GM18502 (cell line): Measurements from ENCODE around the gene RNF225.
"Not testable (repeated sequence)": the region's sequence is repeated elsewhere in the genome, so short reads cannot be mapped to it uniquely, and the experiment has no call there.

Experiments
- ATAC-seq: cut with Tn5 transposase; IDR thresholded peaks from one replicate; pipeline ENCODE4 v1.9.1; 2021; ENCODE audit warnings: mild to moderate bottlenecking; ENCODE audit not compliant: unreplicated experiment, poor library complexity

The RNF225 gene

GRCh38 chr19:58406818-58407657 lies 11.6 kb downstream of the RNF225 start:
- no peak for ATAC-seq

GRCh38 chr19:58407658-58408151 lies 12.2 kb downstream of the RNF225 start:
- no peak for ATAC-seq

GRCh38 chr19:58408152-58409009 lies 12.9 kb downstream of the RNF225 start, which contains the start of gene ZNF584:
ZNF584 (plus strand) TSS chr19:58408649; CDS start chr19:58409148, 499 bp downstream.
- peak; percentile 93 for ATAC-seq

- peak; percentile 12 for ATAC-seq
Measured at GRCh38 chr19:58409010-58409790, 13.7 kb downstream of the RNF225 start.

- no peak for ATAC-seq
Measured at GRCh38 chr19:58416604-58417003, 21.1 kb downstream of the RNF225 start.

- no peak for ATAC-seq
Measured at GRCh38 chr19:58417071-58417470, 21.6 kb downstream of the RNF225 start.

- no peak for ATAC-seq
Measured at GRCh38 chr19:58428617-58429016, 33.2 kb downstream of the RNF225 start.

GRCh38 chr19:58429745-58430144 lies 34.3 kb downstream of the RNF225 start:
- no peak for ATAC-seq

GRCh38 chr19:58434217-58434616 lies 38.8 kb downstream of the RNF225 start:
- ATAC-seq: no peak

GRCh38 chr19:58439576-58440554 lies 44.4 kb downstream of the RNF225 start, which contains the start of gene ZNF132:
ZNF132 (minus strand) TSS chr19:58440153; CDS start chr19:58439821, 332 bp downstream.
- peak; percentile 95 for ATAC-seq

- ATAC-seq: no peak
Measured at GRCh38 chr19:58440556-58440955, 45.1 kb downstream of the RNF225 start.

- ATAC-seq: not testable (repeated sequence)
Measured at GRCh38 chr19:58442986-58443385, 47.5 kb downstream of the RNF225 start.
